ENCODE results near the gene LANCL3. TPM values are rescaled to one million over a fixed set of nuclear protein-coding genes. Genes with fewer than 3 reads are reported as not detected.

The LANCL3 gene
- polyA plus RNA-seq, 3 donors, result 0.01 to 0.12 TPM; not detected in 1

GRCh38 chrX:37607243-37607642 lies 35.8 kb downstream of the LANCL3 start:
- Histone ChIP-seq H3K4me1 (ENCODE audit: control insufficient read depth in 1 of 2, insufficient read depth in 2 of 2, low read length in 2 of 2) (no peaks in the 10 kb centered on the region), H3K27ac (ENCODE audit: low read depth in 1 of 2, low read length in 2 of 2) (no peak overlapping the region), H3K9me3 (replicated peaks in 1 of 2; ENCODE audit: control insufficient read depth in 1 of 2, insufficient read depth in 1 of 2, low read length in 2 of 2) (no peaks in the 10 kb centered on the region), H3K4me2 (replicated peaks; ENCODE audit: extremely low read depth, low read length, poor library complexity, severe bottlenecking) (no peak overlapping the region), H3K9ac (ENCODE audit: insufficient read depth, low read length, poor library complexity, severe bottlenecking) (no peak overlapping the region), H2AFZ (ENCODE audit: insufficient read depth, low read depth, low read length, poor library complexity, severe bottlenecking) (no peak overlapping the region), H3K36me3 (replicated peaks in 1 of 2; ENCODE audit: control insufficient read depth in 1 of 2, insufficient read depth in 2 of 2, low read length in 2 of 2) (no peaks in the 10 kb centered on the region), H4K20me1 (ENCODE audit: insufficient read depth, low read length) (no peaks in the 10 kb centered on the region), H3K79me2 (ENCODE audit: insufficient read depth, low read length) (no peaks in the 10 kb centered on the region), H3K27me3 (ENCODE audit: control insufficient read depth in 2 of 2, insufficient read depth in 2 of 2, low read length in 2 of 2) (no peaks in the 10 kb centered on the region), H3K4me3 (replicated peaks in 1 of 3; ENCODE audit: low read depth in 2 of 3, low read length in 3 of 3) (no peak overlapping the region)
- Mint-ChIP-seq H3K27ac (no peak overlapping the region), H3K4me1 (no peaks in the 10 kb centered on the region), H3K9me3 (no peaks in the 10 kb centered on the region), H3K27me3 (ENCODE audit: low read depth in 3 of 3) (peaks cover 3 to 5% (median 4%) of the 10 kb centered on the region in 3 donors), H3K36me3 (no peaks in the 10 kb centered on the region), H3K4me3 (no peak overlapping the region)
- DNase-seq, result no peak
- WGBS (ENCODE audit: insufficient coverage), result no CpG with 5 or more reads among the region's 2 CpGs
- TF ChIP-seq CTCF (IDR thresholded peaks at IDR 0.05), result no peak
- intact Hi-C loops (cut with micrococcal nuclease), result no loop called here

- intact Hi-C loops (cut with micrococcal nuclease), result no loop called here
- Histone ChIP-seq H3K4me1 (ENCODE audit: control insufficient read depth in 1 of 2, insufficient read depth in 2 of 2, low read length in 2 of 2) (no peaks in the 10 kb centered on the region), H2AFZ (ENCODE audit: insufficient read depth, low read depth, low read length, poor library complexity, severe bottlenecking) (no peak overlapping the region), H3K9ac (ENCODE audit: insufficient read depth, low read length, poor library complexity, severe bottlenecking) (no peak overlapping the region), H3K79me2 (ENCODE audit: insufficient read depth, low read length) (no peaks in the 10 kb centered on the region), H3K9me3 (replicated peaks in 1 of 2; ENCODE audit: control insufficient read depth in 1 of 2, insufficient read depth in 1 of 2, low read length in 2 of 2) (no peaks in the 10 kb centered on the region), H3K27me3 (ENCODE audit: control insufficient read depth in 2 of 2, insufficient read depth in 2 of 2, low read length in 2 of 2) (no peaks in the 10 kb centered on the region), H3K36me3 (replicated peaks in 1 of 2; ENCODE audit: control insufficient read depth in 1 of 2, insufficient read depth in 2 of 2, low read length in 2 of 2) (no peaks in the 10 kb centered on the region), H4K20me1 (ENCODE audit: insufficient read depth, low read length) (no peaks in the 10 kb centered on the region), H3K27ac (ENCODE audit: low read depth in 1 of 2, low read length in 2 of 2) (no peak overlapping the region), H3K4me2 (replicated peaks; ENCODE audit: extremely low read depth, low read length, poor library complexity, severe bottlenecking) (no peak overlapping the region), H3K4me3 (replicated peaks in 1 of 3; ENCODE audit: low read depth in 2 of 3, low read length in 3 of 3) (no peak overlapping the region)
- H3K4me3 Mint-ChIP-seq, result no peak overlapping the region
- no peaks in the 10 kb centered on the region for H3K4me1 Mint-ChIP-seq
- no peaks in the 10 kb centered on the region for H3K36me3 Mint-ChIP-seq
- no peak for DNase-seq
- WGBS (ENCODE audit: insufficient coverage), result no CpG with 5 or more reads among the region's 2 CpGs
- no peaks in the 10 kb centered on the region for H3K9me3 Mint-ChIP-seq
- no peak overlapping the region for H3K27ac Mint-ChIP-seq
- TF ChIP-seq CTCF (IDR thresholded peaks at IDR 0.05), result no peak
- peaks cover 2 to 4% (median 3%) of the 10 kb centered on the region in 3 donors for H3K27me3 Mint-ChIP-seq (ENCODE audit: low read depth in 3 of 3)
Measured at GRCh38 chrX:37608156-37608555, 36.7 kb downstream of the LANCL3 start.
